Measurements from ENCODE around the gene OR10J1.

DNA sequence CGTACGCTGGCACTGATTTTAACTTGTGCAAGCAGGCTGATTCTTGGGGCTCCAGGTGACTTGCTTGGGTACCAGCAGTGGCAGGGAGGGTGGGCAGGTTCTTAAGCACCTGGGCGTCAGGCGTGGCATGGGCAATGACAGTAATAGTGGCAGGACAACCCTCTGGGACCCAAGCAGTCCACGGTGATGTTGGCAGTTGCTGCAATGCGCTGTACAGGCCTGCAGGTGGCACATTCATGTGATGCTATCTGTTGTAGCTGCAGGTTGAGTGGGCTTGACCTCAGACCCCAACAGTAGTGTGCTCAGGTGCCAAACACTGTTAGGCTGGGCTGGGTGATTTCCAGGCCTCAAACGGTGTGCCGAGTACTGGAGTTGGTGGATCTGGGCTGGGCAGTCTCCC is 17.7 kb upstream of the OR10J1 start:
- TF ChIP-seq, protein P1, sequence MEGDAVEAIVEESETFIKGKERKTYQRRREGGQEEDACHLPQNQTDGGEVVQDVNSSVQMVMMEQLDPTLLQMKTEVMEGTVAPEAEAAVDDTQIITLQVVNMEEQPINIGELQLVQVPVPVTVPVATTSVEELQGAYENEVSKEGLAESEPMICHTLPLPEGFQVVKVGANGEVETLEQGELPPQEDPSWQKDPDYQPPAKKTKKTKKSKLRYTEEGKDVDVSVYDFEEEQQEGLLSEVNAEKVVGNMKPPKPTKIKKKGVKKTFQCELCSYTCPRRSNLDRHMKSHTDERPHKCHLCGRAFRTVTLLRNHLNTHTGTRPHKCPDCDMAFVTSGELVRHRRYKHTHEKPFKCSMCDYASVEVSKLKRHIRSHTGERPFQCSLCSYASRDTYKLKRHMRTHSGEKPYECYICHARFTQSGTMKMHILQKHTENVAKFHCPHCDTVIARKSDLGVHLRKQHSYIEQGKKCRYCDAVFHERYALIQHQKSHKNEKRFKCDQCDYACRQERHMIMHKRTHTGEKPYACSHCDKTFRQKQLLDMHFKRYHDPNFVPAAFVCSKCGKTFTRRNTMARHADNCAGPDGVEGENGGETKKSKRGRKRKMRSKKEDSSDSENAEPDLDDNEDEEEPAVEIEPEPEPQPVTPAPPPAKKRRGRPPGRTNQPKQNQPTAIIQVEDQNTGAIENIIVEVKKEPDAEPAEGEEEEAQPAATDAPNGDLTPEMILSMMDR (IDR thresholded peaks at IDR 0.05) = no peak
- TF ChIP-seq POLR2A (IDR thresholded peaks at IDR 0.05) = no peak
- no peak for TF ChIP-seq EP300 (IDR thresholded peaks at IDR 0.05)
- no peak for TF ChIP-seq POLR2AphosphoS5 (IDR thresholded peaks at IDR 0.05)

All from gastroesophageal sphincter (tissue), 3 donors.